Dedifferentiated amniotic fluid mesenchymal stem cell (primary cell): ENCODE data around the gene PDE6C.
"Not testable (repeated sequence)": the region's sequence is repeated elsewhere in the genome, so short reads cannot be mapped to it uniquely, and the experiment has no call there.

Source experiments
- DNase-seq: peaks from one replicate; pipeline ENCODE4 v3.0.0-alpha.2; 2016; ENCODE audit errors: extremely low spot score

Gene PDE6C

GRCh38 chr10:93630625-93631557 is 18.6 kb downstream of the PDE6C start:
- DNase-seq = no peak

GRCh38 chr10:93639791-93640190 is 27.5 kb downstream of the PDE6C start:
- DNase-seq = no peak

DNA sequence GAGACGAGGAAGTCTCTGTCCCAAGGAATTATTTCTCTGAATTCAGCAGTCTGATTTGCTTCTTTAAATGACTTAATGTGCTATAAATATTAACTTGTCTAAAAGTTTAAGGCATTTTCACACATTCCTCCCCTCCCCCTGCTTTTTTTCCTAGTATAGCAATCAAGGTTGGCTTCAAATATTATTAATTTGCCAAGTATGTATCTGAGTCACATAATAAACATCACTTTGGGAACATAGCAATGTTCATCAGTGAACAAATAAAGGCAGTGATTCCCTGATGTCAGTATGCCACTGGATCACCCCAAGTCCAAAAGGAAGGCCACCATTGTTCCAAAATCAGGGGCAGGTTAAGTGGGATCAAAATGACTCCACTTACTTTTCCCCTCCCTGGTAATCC is 40.5 kb downstream of the PDE6C start:
- DNase-seq = no peak

DNA sequence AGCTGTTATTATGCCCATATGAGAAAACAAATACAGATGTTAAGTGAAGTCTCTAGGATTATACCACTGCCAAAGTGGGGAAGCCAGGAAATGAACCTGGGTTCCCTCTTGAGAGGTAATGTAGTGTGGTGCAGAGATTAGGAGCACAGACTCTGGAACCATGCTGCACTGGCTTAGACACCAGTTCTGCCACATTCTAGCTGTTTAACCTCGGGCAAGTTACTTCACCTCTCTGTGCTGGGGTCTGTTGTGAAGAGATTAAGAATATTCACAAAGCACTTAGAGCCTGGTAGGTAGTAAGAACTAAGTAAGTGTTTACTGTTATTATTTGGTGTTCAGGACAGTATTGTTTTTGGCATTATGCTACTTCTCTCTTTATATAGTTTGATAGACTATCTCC is 41.9 kb downstream of the PDE6C start:
- no peak for DNase-seq

GRCh38 chr10:93656155-93656554 is 43.8 kb downstream of the PDE6C start:
- DNase-seq = no peak

- DNase-seq = no peak
Observed at GRCh38 chr10:93657757-93658156, 45.4 kb downstream of the PDE6C start.

GRCh38 chr10:93666030-93666429 is 53.7 kb downstream of the PDE6C start:
- DNase-seq = no peak

- no peak for DNase-seq
Observed at GRCh38 chr10:93667795-93668194, 55.5 kb downstream of the PDE6C start.

DNA sequence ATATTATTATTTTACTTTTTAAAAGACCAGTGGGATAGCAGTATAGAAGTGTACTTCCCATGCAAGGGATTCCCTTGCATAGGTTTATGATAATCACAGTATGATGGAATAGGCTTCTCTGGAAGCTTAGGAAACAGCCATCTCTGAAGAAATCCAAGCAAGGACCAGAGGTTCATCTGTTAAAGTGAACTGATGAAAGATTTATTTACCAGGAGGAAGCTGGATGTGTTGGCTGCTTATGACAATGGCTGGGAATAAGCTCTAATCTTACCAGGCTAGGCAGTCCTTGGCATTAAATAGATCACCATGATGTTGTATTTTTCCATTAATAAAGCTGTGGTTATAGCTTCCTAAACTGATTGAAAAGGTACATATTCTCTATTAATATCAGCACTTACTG is 58.0 kb downstream of the PDE6C start:
- no peak for DNase-seq

DNA sequence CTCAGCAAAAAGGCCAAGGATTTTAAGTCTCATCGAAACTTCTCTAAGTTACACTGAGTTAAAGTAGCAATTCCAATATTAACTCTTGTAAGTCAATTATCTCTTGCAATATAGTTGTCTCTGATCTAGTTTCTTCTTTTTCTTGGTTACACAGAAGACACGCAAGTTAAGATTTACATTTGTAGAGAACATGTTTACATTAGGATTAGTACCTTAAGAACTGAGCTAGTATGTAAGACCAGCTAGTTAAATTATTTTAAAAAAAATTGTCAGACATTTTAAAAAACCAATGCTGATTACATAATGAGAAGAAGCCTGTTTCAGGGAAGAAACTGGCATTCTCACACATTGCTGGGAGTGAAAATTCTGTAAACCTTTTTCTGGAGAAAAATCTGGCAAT is 58.7 kb downstream of the PDE6C start:
- no peak for DNase-seq

GRCh38 chr10:93672022-93672678 is 59.8 kb downstream of the PDE6C start:
- no peak for DNase-seq

- DNase-seq = no peak
Observed at GRCh38 chr10:93672890-93673289, 60.6 kb downstream of the PDE6C start.

GRCh38 chr10:93673791-93674190 is 61.5 kb downstream of the PDE6C start:
- DNase-seq = no peak

- DNase-seq = no peak
Observed at GRCh38 chr10:93678386-93678785, 66.0 kb downstream of the PDE6C start.

- no peak for DNase-seq
Observed at GRCh38 chr10:93678805-93679587, 66.7 kb downstream of the PDE6C start.

DNA sequence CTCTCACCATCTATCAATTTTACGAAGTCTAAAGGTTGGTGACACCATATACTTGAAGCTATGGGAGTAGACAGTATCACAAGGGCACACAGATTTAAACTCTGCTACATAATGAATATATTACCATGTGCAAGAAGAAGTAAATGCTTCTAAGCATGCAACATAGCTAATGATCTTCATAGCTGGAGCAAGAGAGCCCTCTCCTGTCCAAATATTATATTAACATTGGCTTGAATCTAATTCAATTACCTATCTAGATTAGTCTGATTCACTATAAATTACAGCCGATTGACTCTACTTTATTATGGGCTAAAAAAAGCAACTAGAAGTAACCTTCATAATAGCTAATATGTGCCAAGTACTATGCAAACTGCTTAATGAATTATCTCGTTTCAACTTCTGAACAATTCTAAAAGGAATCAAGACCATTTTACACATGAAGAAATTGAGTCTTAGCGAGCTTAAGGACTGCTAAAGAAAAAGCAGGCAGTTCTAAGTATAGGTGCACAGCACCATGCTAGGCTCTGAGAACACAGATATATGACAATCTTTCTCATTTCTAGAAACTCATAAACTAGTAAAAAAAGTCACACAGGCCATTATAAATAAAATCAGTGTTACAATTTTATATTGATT is 68.2 kb downstream of the PDE6C start:
- DNase-seq = peak; percentile 58

- no peak for DNase-seq
Observed at GRCh38 chr10:93687737-93688136, 75.4 kb downstream of the PDE6C start.

- no peak for DNase-seq
Observed at GRCh38 chr10:93695740-93696139, 83.4 kb downstream of the PDE6C start.

DNA sequence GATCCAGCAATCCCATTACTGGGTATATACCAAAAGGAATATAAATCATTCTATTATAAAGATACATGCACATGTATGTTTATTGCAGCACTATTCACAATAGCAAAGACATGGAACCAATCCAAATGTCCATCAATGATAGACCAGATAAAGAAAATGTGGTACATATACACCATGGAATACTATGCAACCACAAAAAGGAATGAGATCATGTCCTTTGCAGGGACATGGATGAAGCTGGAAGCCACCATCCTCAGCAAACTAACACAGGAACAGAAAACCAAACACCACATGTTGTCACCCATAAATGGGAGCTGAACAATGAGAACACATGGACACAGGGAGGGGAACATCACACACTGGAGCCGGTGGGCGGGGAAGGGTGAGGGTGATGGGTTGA is 84.2 kb downstream of the PDE6C start:
- not testable (repeated sequence) for DNase-seq

GRCh38 chr10:93697207-93697606 is 84.9 kb downstream of the PDE6C start:
- DNase-seq = no peak

- peak; percentile 52 for DNase-seq
Observed at GRCh38 chr10:93701866-93702209, 89.5 kb downstream of the PDE6C start.
